ENCODE measurements around the gene INSR. TPM values are rescaled to one million over a fixed set of nuclear protein-coding genes. Genes with fewer than 3 reads are reported as not detected.

INSR gene
- total RNA-seq, 1 donor from 2014 or later: 3.2 TPM

DNA sequence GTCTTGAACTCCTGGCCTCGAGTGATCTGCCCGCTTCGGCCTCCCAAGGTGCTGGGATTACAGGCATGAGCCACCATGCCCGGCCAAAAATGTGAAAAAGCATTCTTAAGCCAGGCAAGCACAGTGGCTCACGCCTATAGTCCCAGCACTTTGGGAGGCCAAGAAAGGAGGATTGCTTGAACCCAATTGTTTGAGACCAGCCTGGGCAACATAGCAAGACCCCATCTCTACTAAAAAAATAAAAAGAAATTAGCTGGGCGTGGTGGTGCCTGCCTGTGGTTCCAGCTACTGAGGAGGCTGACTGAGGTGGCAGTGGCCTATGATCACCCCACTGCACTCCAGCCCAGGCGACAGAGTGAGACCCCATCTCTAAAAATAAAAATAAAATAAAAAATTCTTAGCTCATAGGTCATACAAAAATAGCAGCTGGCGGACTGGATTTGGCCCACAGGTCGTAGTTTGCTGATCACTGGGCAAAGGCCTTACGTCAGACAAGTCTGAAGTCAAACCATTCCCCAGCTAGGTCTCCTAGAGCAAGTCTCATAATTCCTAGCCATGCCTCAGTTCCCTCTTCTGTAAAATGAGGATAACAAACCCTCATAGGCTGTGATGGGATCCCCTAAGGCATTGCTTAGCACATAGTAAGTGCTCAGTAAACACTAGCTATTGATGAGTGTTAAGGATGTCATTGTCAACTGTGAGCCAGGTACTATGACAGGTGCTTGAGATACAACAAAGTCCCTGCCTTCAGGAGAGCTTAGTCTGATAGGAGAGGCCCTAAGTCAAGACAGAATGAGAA lies 36.0 kb downstream of the INSR start:
- no peak overlapping the region for H3K27ac Mint-ChIP-seq
- CTCF ChIA-PET: interaction anchor here (1.2 to 1.5 kb wide), 2 partner anchors 12 to 156 kb away, joined by 3 to 4 read pairs; no protein-coding TSS in a partner anchor
- H3K4me3 Mint-ChIP-seq: no peak overlapping the region
- POLR2A ChIA-PET: no interaction called here
- H3K27me3 Mint-ChIP-seq: no peaks in the 10 kb centered on the region
- no peaks in the 10 kb centered on the region for H3K9me3 Mint-ChIP-seq
- H3K4me1 Mint-ChIP-seq: no peaks in the 10 kb centered on the region
- TF ChIP-seq, protein P1, sequence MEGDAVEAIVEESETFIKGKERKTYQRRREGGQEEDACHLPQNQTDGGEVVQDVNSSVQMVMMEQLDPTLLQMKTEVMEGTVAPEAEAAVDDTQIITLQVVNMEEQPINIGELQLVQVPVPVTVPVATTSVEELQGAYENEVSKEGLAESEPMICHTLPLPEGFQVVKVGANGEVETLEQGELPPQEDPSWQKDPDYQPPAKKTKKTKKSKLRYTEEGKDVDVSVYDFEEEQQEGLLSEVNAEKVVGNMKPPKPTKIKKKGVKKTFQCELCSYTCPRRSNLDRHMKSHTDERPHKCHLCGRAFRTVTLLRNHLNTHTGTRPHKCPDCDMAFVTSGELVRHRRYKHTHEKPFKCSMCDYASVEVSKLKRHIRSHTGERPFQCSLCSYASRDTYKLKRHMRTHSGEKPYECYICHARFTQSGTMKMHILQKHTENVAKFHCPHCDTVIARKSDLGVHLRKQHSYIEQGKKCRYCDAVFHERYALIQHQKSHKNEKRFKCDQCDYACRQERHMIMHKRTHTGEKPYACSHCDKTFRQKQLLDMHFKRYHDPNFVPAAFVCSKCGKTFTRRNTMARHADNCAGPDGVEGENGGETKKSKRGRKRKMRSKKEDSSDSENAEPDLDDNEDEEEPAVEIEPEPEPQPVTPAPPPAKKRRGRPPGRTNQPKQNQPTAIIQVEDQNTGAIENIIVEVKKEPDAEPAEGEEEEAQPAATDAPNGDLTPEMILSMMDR (IDR thresholded peaks at IDR 0.05): no peak
- DNase-seq (no peak), ATAC-seq (ENCODE audit: low read depth) (no peak)
- intact Hi-C loops (cut with micrococcal nuclease): no loop called here
- H3K36me3 Mint-ChIP-seq (ENCODE audit: low read depth): no peaks in the 10 kb centered on the region

DNA sequence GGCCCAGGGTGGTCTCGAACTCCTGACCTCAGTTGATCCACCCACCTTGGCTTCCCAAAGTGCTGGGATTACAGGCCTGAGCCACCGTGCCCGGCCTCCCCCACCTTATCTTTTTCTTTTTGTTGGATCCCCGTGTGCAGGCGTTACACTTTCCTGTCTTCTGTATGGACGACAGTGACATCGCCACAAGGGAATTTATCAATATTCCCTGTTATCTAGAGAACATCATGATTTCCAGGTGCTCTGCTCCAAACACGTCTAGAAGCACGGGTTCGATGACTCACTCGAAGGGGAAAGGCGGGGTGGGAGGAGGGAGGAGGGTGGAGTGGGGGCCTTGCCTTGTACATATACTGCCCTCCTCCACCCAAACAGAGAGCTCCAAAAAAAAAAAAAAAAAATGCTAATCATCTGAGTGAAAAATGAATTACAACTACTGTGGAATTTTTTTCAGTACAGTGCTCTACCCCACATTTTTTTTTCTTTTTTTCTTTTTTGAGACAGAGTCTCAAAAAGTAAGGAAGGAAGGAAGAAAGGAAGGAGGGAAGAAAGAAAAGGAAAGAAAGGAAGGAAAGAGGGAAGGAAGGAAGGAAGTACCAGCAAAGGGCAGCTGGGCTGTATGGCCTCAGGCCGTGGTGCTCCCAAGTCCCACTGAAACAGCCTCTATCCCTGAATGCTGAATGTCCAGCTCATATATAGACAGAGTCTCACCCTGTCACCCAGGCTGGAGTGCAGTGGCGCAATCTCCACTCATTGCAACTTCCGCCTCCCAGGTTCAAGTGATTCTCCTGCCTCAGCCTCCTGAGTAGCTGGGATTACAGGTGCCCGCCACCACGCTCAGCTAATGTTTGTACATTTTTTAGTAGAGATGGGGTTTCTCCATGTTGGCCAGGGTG lies 36.8 kb downstream of the INSR start:
- Mint-ChIP-seq H3K36me3 (ENCODE audit: low read depth) (no peaks in the 10 kb centered on the region), H3K27ac (no peak overlapping the region), H3K4me3 (no peak overlapping the region), H3K4me1 (no peaks in the 10 kb centered on the region), H3K27me3 (no peaks in the 10 kb centered on the region), H3K9me3 (no peaks in the 10 kb centered on the region)
- CTCF ChIA-PET: interaction anchor here (1.2 kb wide), 1 partner anchor 13 kb away, joined by 3 read pairs; no protein-coding TSS in a partner anchor
- DNase-seq: no peak
- no peak for ATAC-seq (ENCODE audit: low read depth)
- POLR2A ChIA-PET: no interaction called here
- intact Hi-C loops (cut with micrococcal nuclease): no loop called here
- TF ChIP-seq, protein P1 (IDR thresholded peaks at IDR 0.05): no peak

DNA sequence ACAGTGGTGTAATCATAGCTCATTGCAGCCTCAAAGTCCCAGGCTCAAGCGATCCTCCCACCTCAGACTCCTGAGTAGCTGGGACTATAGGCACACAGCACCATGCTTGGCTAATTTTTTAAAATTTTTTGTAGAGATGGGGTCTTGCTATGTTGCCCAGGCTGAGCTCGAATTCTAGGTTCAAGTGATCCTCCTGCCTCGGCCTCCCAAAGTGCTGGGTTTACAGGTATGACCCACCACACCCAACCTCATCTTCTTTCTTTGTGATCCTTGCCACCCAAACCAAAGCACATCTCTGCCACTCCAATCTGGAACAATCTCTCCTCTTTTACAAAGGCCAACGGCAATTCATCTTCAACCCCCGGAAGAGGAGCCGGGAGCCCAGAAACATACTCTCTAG lies 38.6 kb downstream of the INSR start:
- no peak for ATAC-seq (ENCODE audit: low read depth)

DNA sequence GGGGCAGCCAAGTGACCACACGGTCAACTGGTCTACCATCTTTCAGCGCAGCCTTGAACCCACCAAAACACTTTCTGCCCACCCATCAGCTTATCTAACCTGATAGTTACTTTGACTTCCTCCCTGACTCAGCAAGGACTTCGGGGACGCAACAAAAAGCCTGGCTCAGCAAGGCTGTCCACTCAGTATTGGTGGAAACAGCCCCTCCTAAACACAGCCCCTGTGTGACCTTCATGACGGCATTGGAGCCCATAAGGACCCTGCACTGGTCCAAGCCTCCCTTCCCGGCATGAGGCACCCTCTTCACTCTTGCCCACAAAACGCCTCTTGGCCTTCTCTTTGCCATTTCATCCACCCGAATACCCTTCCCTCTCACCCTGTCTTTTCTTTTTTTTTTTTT lies 39.1 kb downstream of the INSR start:
- Mint-ChIP-seq H3K36me3 (ENCODE audit: low read depth) (no peaks in the 10 kb centered on the region), H3K27ac (no peak overlapping the region), H3K4me3 (no peak overlapping the region), H3K9me3 (no peaks in the 10 kb centered on the region), H3K27me3 (no peaks in the 10 kb centered on the region), H3K4me1 (peaks cover 2% of the 10 kb centered on the region)
- no peak for ATAC-seq (ENCODE audit: low read depth)
- DNase-seq: no peak
- intact Hi-C loops (cut with micrococcal nuclease): no loop called here
- POLR2A ChIA-PET: no interaction called here
- CTCF ChIA-PET: no interaction called here
- TF ChIP-seq, protein P1 (IDR thresholded peaks at IDR 0.05): no peak

More for the DNA sequence above, 38.6 kb downstream of the INSR start:
- intact Hi-C loops (cut with micrococcal nuclease): no loop called here
- Mint-ChIP-seq H3K27ac (no peak overlapping the region), H3K4me1 (peaks cover 2% of the 10 kb centered on the region), H3K4me3 (no peak overlapping the region), H3K36me3 (ENCODE audit: low read depth) (no peaks in the 10 kb centered on the region), H3K9me3 (no peaks in the 10 kb centered on the region), H3K27me3 (no peaks in the 10 kb centered on the region)
- no peak for DNase-seq
- ChIA-PET POLR2A (no interaction called here), CTCF (no interaction called here)
- TF ChIP-seq, protein P1 (IDR thresholded peaks at IDR 0.05): no peak

DNA sequence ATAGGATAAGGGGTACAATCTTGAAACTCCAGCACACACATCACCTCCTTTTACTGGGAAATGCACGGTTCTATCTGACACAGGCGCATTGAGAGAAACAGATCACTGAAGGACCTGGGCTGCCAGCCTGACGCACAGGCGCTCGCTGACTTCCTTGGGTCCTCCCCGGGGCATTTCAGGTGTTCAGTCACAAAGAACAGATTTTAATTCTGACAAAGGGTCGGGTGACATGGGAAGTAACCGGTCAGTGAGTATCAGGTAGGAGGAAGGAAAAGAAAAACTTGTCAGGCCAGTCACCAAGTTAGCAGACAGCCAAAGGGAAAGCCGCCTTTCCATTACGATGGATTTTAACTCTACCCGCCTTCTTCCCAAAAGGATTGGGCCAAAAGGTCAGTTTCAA lies 39.6 kb downstream of the INSR start:
- CTCF ChIA-PET: no interaction called here
- intact Hi-C loops (cut with micrococcal nuclease): no loop called here
- ATAC-seq (ENCODE audit: low read depth) (no peak), DNase-seq (no peak)
- Mint-ChIP-seq H3K36me3 (ENCODE audit: low read depth) (no peaks in the 10 kb centered on the region), H3K27me3 (peaks cover 1% of the 10 kb centered on the region), H3K9me3 (no peaks in the 10 kb centered on the region), H3K27ac (no peak overlapping the region), H3K4me3 (no peak overlapping the region), H3K4me1 (peaks cover 2% of the 10 kb centered on the region)
- TF ChIP-seq, protein P1 (IDR thresholded peaks at IDR 0.05): no peak
- POLR2A ChIA-PET: interaction anchor here (0.7 kb wide), 1 partner anchor 76 kb away, joined by 3 read pairs; no protein-coding TSS in a partner anchor

All from activated B cell treated with CpG ODN at 0.5 μM for 24 hours (primary cell).